ENCODE results near the gene KLF1. TPM values are rescaled to one million over a fixed set of nuclear protein-coding genes. Genes with fewer than 3 reads are reported as not detected.

The KLF1 gene
- total RNA-seq, 1 donor from 2014 or later: not detected

DNA sequence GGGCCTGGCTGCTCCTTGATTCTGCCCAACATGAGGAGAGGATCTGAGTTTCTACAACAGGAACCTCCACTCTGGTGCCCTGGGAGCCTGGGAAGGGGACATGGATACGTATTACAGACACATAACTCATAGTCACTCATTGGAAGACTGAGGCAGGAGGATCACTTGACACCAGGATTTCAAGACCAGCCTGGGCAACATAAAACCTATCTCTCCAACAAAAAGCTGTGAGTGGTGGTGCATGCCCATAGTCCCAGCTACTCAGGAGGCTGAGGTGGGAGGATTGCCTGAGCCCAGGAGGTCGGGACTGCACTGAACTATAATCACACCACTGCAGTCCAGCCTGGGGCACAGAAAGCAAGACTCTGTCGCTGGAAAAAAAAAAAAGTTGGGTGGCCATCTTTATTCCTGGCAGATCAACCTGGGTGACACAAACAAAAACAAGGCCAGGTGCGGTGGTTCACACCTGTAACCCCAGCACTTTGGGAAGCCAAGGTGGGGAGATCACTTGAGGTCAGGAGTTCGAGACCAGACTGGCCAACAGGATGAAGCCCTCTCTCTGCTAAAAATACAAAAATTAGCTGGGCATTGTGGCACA, 1.1 kb upstream of the KLF1 start:
- H3K4me3 Mint-ChIP-seq (ENCODE audit: unreplicated experiment): no peak overlapping the region
- TF ChIP-seq, protein P1, sequence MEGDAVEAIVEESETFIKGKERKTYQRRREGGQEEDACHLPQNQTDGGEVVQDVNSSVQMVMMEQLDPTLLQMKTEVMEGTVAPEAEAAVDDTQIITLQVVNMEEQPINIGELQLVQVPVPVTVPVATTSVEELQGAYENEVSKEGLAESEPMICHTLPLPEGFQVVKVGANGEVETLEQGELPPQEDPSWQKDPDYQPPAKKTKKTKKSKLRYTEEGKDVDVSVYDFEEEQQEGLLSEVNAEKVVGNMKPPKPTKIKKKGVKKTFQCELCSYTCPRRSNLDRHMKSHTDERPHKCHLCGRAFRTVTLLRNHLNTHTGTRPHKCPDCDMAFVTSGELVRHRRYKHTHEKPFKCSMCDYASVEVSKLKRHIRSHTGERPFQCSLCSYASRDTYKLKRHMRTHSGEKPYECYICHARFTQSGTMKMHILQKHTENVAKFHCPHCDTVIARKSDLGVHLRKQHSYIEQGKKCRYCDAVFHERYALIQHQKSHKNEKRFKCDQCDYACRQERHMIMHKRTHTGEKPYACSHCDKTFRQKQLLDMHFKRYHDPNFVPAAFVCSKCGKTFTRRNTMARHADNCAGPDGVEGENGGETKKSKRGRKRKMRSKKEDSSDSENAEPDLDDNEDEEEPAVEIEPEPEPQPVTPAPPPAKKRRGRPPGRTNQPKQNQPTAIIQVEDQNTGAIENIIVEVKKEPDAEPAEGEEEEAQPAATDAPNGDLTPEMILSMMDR (IDR thresholded peaks at IDR 0.05; ENCODE audit: insufficient read depth, low read depth, low read length): no peak
- TF ChIP-seq EZH2 (IDR thresholded peaks at IDR 0.05; ENCODE audit: insufficient read depth, low read length): no peak

DNA sequence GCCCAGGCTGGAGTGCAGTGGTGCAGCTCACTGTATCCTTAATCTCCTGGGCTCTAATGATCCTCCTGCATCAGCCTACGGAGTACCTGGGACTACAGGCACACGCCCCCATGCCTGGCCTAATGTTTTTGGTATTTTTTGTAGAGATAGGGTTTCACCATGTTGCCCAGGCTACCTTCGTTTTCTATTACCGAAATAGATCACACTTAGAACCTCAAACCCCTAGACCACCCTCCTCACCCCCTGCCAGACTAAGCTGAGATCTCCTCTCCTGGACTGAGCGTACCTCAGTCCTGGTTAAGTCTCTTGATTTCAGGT, 391 bp downstream of the KLF1 start:
- Histone ChIP-seq H3K27ac (ENCODE audit: low read depth, low read length) (no peak overlapping the region), H2AFZ (ENCODE audit: low read depth, low read length) (no peak overlapping the region), H3K4me3 (ENCODE audit: insufficient read depth, low read depth, low read length) (no peak overlapping the region), H3K4me1 (ENCODE audit: insufficient read depth, low read length) (peaks cover 6% of the 10 kb centered on the region), H3K9ac (ENCODE audit: low read length) (no peak overlapping the region), H3K27me3 (ENCODE audit: insufficient read depth, low read length) (peaks cover 22% of the 10 kb centered on the region), H3K9me3 (ENCODE audit: insufficient read depth, low read depth, low read length) (peaks cover 17% of the 10 kb centered on the region), H3K79me2 (ENCODE audit: insufficient read depth, low read length) (peaks cover 4% of the 10 kb centered on the region), H3K4me2 (ENCODE audit: low read length) (no peak overlapping the region), H4K20me1 (ENCODE audit: insufficient read depth, low read length) (no peaks in the 10 kb centered on the region), H3K36me3 (ENCODE audit: insufficient read depth, low read length) (no peaks in the 10 kb centered on the region)
- no peak for TF ChIP-seq EZH2 (IDR thresholded peaks at IDR 0.05; ENCODE audit: insufficient read depth, low read length)
- TF ChIP-seq, protein P1 (IDR thresholded peaks at IDR 0.05; ENCODE audit: insufficient read depth, low read depth, low read length): no peak
- FAIRE-seq (no peak), DNase-seq (ENCODE audit: low read depth) (no peak)
- H3K9me3 Mint-ChIP-seq (ENCODE audit: unreplicated experiment): no peaks in the 10 kb centered on the region
- no peaks in the 10 kb centered on the region for H3K36me3 Mint-ChIP-seq (ENCODE audit: low read depth, unreplicated experiment)
- no peaks in the 10 kb centered on the region for H3K4me1 Mint-ChIP-seq (ENCODE audit: low read depth, unreplicated experiment)
- no peak overlapping the region for H3K27ac Mint-ChIP-seq (ENCODE audit: unreplicated experiment)
- H3K4me3 Mint-ChIP-seq (ENCODE audit: unreplicated experiment): no peak overlapping the region
- H3K27me3 Mint-ChIP-seq (ENCODE audit: low read depth, unreplicated experiment): peaks cover 35% of the 10 kb centered on the region

More for the DNA sequence above, 1.1 kb upstream of the KLF1 start:
- DNase-seq (ENCODE audit: low read depth) (no peak), FAIRE-seq (no peak)
- no peak overlapping the region for H3K4me3 ChIP-seq (ENCODE audit: insufficient read depth, low read depth, low read length)
- H2AFZ ChIP-seq (ENCODE audit: low read depth, low read length): no peak overlapping the region
- no peak overlapping the region for H3K4me2 ChIP-seq (ENCODE audit: low read length)
- no peak overlapping the region for H3K9ac ChIP-seq (ENCODE audit: low read length)
- H3K27me3 ChIP-seq (ENCODE audit: insufficient read depth, low read length): peaks cover 22% of the 10 kb centered on the region
- H3K9me3 ChIP-seq (ENCODE audit: insufficient read depth, low read depth, low read length): peaks cover 17% of the 10 kb centered on the region
- no peaks in the 10 kb centered on the region for H3K4me1 Mint-ChIP-seq (ENCODE audit: low read depth, unreplicated experiment)
- H3K9me3 Mint-ChIP-seq (ENCODE audit: unreplicated experiment): no peaks in the 10 kb centered on the region
- H3K36me3 Mint-ChIP-seq (ENCODE audit: low read depth, unreplicated experiment): no peaks in the 10 kb centered on the region
- peaks cover 10% of the 10 kb centered on the region for H3K4me1 ChIP-seq (ENCODE audit: insufficient read depth, low read length)
- no peak overlapping the region for H3K27ac ChIP-seq (ENCODE audit: low read depth, low read length)
- H3K27me3 Mint-ChIP-seq (ENCODE audit: low read depth, unreplicated experiment): peaks cover 35% of the 10 kb centered on the region
- H4K20me1 ChIP-seq (ENCODE audit: insufficient read depth, low read length): no peaks in the 10 kb centered on the region
- H3K79me2 ChIP-seq (ENCODE audit: insufficient read depth, low read length): peaks cover 8% of the 10 kb centered on the region
- H3K27ac Mint-ChIP-seq (ENCODE audit: unreplicated experiment): no peak overlapping the region
- no peaks in the 10 kb centered on the region for H3K36me3 ChIP-seq (ENCODE audit: insufficient read depth, low read length)
